H1 (cell line): ENCODE data around the gene TYSND1. TPM values are rescaled to one million over a fixed set of nuclear protein-coding genes. Genes with fewer than 3 reads are reported as not detected.

Experiments used
- CTCF ChIA-PET: fragments of 300-600 bp; sonication (Branson Sonifier 250); formaldehyde crosslinking; loops from one replicate; lab custom pipeline; 2021; ENCODE audit not compliant: partially characterized antibody; lab: Charles Lee
- POLR2A ChIA-PET: fragments of 300-600 bp; sonication (Branson Sonifier 250); formaldehyde crosslinking; loops from one replicate; lab custom pipeline; 2021; ENCODE audit warnings: inconsistent platforms; ENCODE audit not compliant: partially characterized antibody; lab: Charles Lee
- DNase-seq, 2 experiments: peaks; one replicate each; pipeline versions ENCODE4 v3.0.0 to v3.0.0-alpha.2; 2010 to 2022; ENCODE audit warnings: low spot score in 2 of 2, low read depth in 1 of 2, mixed read lengths in 1 of 2
- FAIRE-seq: peaks from 2 replicates; lab custom pipeline; 2011; peaks lifted over from hg19 to GRCh38; lab: Jason Lieb, UNC
- H2AFZ ChIP-seq: 2 replicates; pipeline ENCODE4 v1.8.1; 2012; ENCODE audit warnings: low read length, inconsistent platforms
- H2AK5ac ChIP-seq: 2 replicates; pipeline ENCODE4 v1.6.1; 2013; ENCODE audit warnings: low read depth, low read length
- H2BK120ac ChIP-seq: replicated peaks from 2 replicates; pipeline ENCODE3; 2013; ENCODE audit warnings: low read depth, low read length, inconsistent platforms
- H2BK12ac ChIP-seq: 2 replicates; pipeline ENCODE4 v1.6.1; 2013; ENCODE audit warnings: low read depth, low read length
- H2BK15ac ChIP-seq: 2 replicates; pipeline ENCODE4 v1.6.1; 2013; ENCODE audit warnings: low read length
- H2BK20ac ChIP-seq: 2 replicates; pipeline ENCODE4 v1.6.1; 2013; ENCODE audit warnings: low read length
- H2BK5ac ChIP-seq: 2 replicates; pipeline ENCODE4 v1.6.1; 2013; ENCODE audit warnings: low read depth, low read length
- H3K14ac ChIP-seq: 2 replicates; pipeline ENCODE4 v1.6.1; 2013; ENCODE audit warnings: inconsistent platforms; ENCODE audit not compliant: insufficient read length
- H3K18ac ChIP-seq: 2 replicates; pipeline ENCODE4 v1.6.1; 2013; ENCODE audit warnings: low read length; ENCODE audit errors: extremely low read depth
- H3K23ac ChIP-seq: 2 replicates; pipeline ENCODE4 v1.6.1; 2013; ENCODE audit warnings: inconsistent platforms; ENCODE audit not compliant: insufficient read length
- H3K23me2 ChIP-seq: 2 replicates; pipeline ENCODE4 v1.6.1; 2013; ENCODE audit warnings: low read depth, low read length
- H3K27ac ChIP-seq: 2 replicates; pipeline ENCODE4 v1.6.1; 2011; ENCODE audit warnings: low read depth, low read length, inconsistent platforms
- H3K27me3 ChIP-seq, 4 experiments: replicated peaks in 1 of 4; 1 replicate in 1 of 4; 2 replicates in 3 of 4; pipeline versions ENCODE4 v1.6.1 to v1.8.1; 2011 to 2013; ENCODE audit warnings: low read length in 3 of 4, mild to moderate bottlenecking in 3 of 4, inconsistent platforms in 2 of 4, mixed read lengths in 2 of 4, moderate library complexity in 1 of 4; ENCODE audit not compliant: control insufficient read depth in 3 of 4, insufficient read depth in 3 of 4; ENCODE audit errors: extremely low read depth in 1 of 4
- H3K36me3 ChIP-seq, 4 experiments: 2 replicates each; pipeline versions ENCODE4 v1.6.1 to v1.8.1; 2011 to 2013; ENCODE audit warnings: mild to moderate bottlenecking in 4 of 4, low read length in 3 of 4, moderate library complexity in 2 of 4, control low read depth in 1 of 4, inconsistent platforms in 1 of 4; ENCODE audit not compliant: insufficient read depth in 4 of 4, control insufficient read depth in 2 of 4
- H3K4ac ChIP-seq: replicated peaks from 2 replicates; pipeline ENCODE3; 2013; ENCODE audit warnings: low read length, low read depth, mixed read lengths, inconsistent platforms; ENCODE audit not compliant: insufficient read length
- H3K4me1 ChIP-seq, 4 experiments: replicated peaks in 1 of 4; 1 replicate in 1 of 4; 2 replicates in 3 of 4; pipeline versions ENCODE4 v1.6.1 to v1.8.1; 2011 to 2013; ENCODE audit warnings: low read length in 3 of 4, inconsistent platforms in 2 of 4, mixed read lengths in 1 of 4; ENCODE audit not compliant: insufficient read depth in 4 of 4, control insufficient read depth in 3 of 4
- H3K4me2 ChIP-seq, 2 experiments: 2 replicates each; pipeline versions ENCODE4 v1.6.1 to v1.8.1; 2011 to 2013; ENCODE audit warnings: low read depth in 2 of 2, low read length in 2 of 2, control low read depth in 1 of 2, inconsistent platforms in 1 of 2, mild to moderate bottlenecking in 1 of 2; ENCODE audit not compliant: insufficient read depth in 1 of 2
- H3K4me3 ChIP-seq, 4 experiments: fragments of 200-600, 300-600 bp in 1 of 4; sonication (generic), shearing (Covaris generic), sonication (Bioruptor Twin) in 1 of 4; 2 replicates each; pipeline versions ENCODE4 v1.5.1 to v1.8.1; 2011 to 2016; ENCODE audit warnings: low read length in 4 of 4, low read depth in 3 of 4, control low read depth in 2 of 4, inconsistent platforms in 2 of 4, mild to moderate bottlenecking in 2 of 4, mixed read lengths in 1 of 4, moderate library complexity in 1 of 4; ENCODE audit not compliant: insufficient read depth in 2 of 4; ENCODE audit errors: extremely low read depth in 1 of 4
- H3K56ac ChIP-seq: replicated peaks from 2 replicates; pipeline ENCODE3; 2013; ENCODE audit warnings: low read depth, mild to moderate bottlenecking, mixed read lengths, low read length, inconsistent platforms; ENCODE audit not compliant: insufficient read length
- H3K79me1 ChIP-seq: 2 replicates; pipeline ENCODE4 v1.6.1; 2013; ENCODE audit warnings: low read depth, low read length, control low read depth
- H3K79me2 ChIP-seq, 2 experiments: 2 replicates each; pipeline versions ENCODE4 v1.6.1 to v1.8.1; 2012 to 2013; ENCODE audit warnings: low read length in 2 of 2, mild to moderate bottlenecking in 2 of 2, inconsistent platforms in 1 of 2; ENCODE audit not compliant: insufficient read depth in 2 of 2, control insufficient read depth in 1 of 2
- H3K9ac ChIP-seq, 4 experiments: replicated peaks in 1 of 4; 1 replicate in 1 of 4; 2 replicates in 3 of 4; pipeline versions ENCODE4 v1.6.1 to v1.8.1; 2011 to 2013; ENCODE audit warnings: low read depth in 3 of 4, low read length in 3 of 4, control low read depth in 2 of 4, mild to moderate bottlenecking in 2 of 4, moderate library complexity in 2 of 4, inconsistent platforms in 1 of 4; ENCODE audit errors: extremely low read depth in 1 of 4
- H3K9me3 ChIP-seq, 2 experiments: 2 replicates each; pipeline versions ENCODE4 v1.6.1 to v1.8.1; 2012 to 2013; ENCODE audit warnings: mild to moderate bottlenecking in 2 of 2, moderate library complexity in 2 of 2, control low read depth in 1 of 2, inconsistent platforms in 1 of 2, low read depth in 1 of 2, low read length in 1 of 2, mixed read lengths in 1 of 2; ENCODE audit not compliant: insufficient read depth in 2 of 2
- H4K20me1 ChIP-seq, 2 experiments: replicated peaks in 1 of 2; 2 replicates each; pipeline versions ENCODE3 to v1.8.1; 2011 to 2013; ENCODE audit warnings: inconsistent platforms in 2 of 2, low read length in 2 of 2, mild to moderate bottlenecking in 1 of 2; ENCODE audit not compliant: insufficient read depth in 2 of 2, control insufficient read depth in 1 of 2
- H4K5ac ChIP-seq: 2 replicates; pipeline ENCODE4 v1.6.1; 2013; ENCODE audit warnings: low read length, low read depth, mixed read lengths, inconsistent platforms; ENCODE audit not compliant: insufficient read length
- H4K8ac ChIP-seq: 2 replicates; pipeline ENCODE4 v1.8.0; 2013; ENCODE audit warnings: mild to moderate bottlenecking, moderate library complexity, low read length, inconsistent platforms; ENCODE audit not compliant: insufficient read depth; ENCODE audit errors: extremely low read depth
- H4K91ac ChIP-seq: replicated peaks from 2 replicates; pipeline ENCODE3; 2013; ENCODE audit warnings: low read length, mixed read lengths, inconsistent platforms; ENCODE audit not compliant: insufficient read length
- JUN ChIP-seq: IDR thresholded peaks from 2 replicates; pipeline ENCODE4 v1.6.1; 2011; ENCODE audit warnings: low read depth, mild to moderate bottlenecking, improper control_type of control experiment, low read length
- SP1 ChIP-seq: IDR thresholded peaks from 2 replicates; pipeline ENCODE4 v1.6.1; 2011; ENCODE audit warnings: low read depth, low read length
- TAF1 ChIP-seq: IDR thresholded peaks from 2 replicates; pipeline ENCODE4 v1.6.1; 2011; ENCODE audit warnings: mild to moderate bottlenecking, low read depth, low read length
- YY1 ChIP-seq: IDR thresholded peaks from 2 replicates; pipeline ENCODE4 v1.6.1; 2011; ENCODE audit warnings: low read depth, mild to moderate bottlenecking, low read length
- WGBS, 2 experiments: shearing (Covaris generic) in 1 of 2; methylation state at CpG; one replicate each; pipeline versions ENCODE4 v1.1.6 to v1.1.7; 2013 to 2015; ENCODE audit warnings: low lambda C conversion rate in 2 of 2, mixed read lengths in 2 of 2, inconsistent platforms in 1 of 2, low coverage in 1 of 2, missing lambda C conversion rate in 1 of 2; ENCODE audit not compliant: insufficient replicate concordance in 2 of 2, insufficient coverage in 1 of 2, insufficient read length in 1 of 2; ENCODE audit errors: extremely low coverage in 1 of 2, missing lambda C conversion rate in 1 of 2; 5-methylcytosine and 5-hydroxymethylcytosine counted together
- polyA plus RNA-seq, 7 experiments: library from polyadenylated mRNA; depleted of rRNA in 3 of 7; stranded (reverse) in 5 of 7; unstranded in 2 of 7; fragments of >200 nt in 5 of 7; fragments of 200-250 nt in 2 of 7; gene quantifications; 1 replicate in 5 of 7; 2 replicates in 1 of 7; 4 replicates in 1 of 7; pipeline versions ENCODE4 v1.2.1 to v1.2.3, GENCODE V29; 2011 to 2013; ENCODE audit warnings: missing spikeins in 2 of 7, mixed read lengths in 2 of 7
- total RNA-seq: library from RNA; stranded (reverse); fragmentation: NEBNext Ultra II Directional; extraction: Animal tissue kit (Norgen Biotek cat#: 25700); gene quantifications from 2 replicates; pipeline ENCODE4 v1.2.1, GENCODE V29; 2021

The TYSND1 gene
- total and polyA plus RNA-seq, 2 of the 8 experiments (the other 6 are each of a cell fraction or from before 2014, with no cell fraction given) = 11.9 to 15.0 TPM

- CTCF ChIA-PET = interaction anchor here (1.2 to 9.6 kb wide), 6 partner anchors 9 to 180 kb away, joined by 3 to 90 read pairs (median 8); no protein-coding TSS in a partner anchor
- H3K4me1 ChIP-seq = no peaks in the 10 kb centered on the region; a peak in 1 of 7 replicates
These were observed 52.2 kb downstream of the TYSND1 start for GRCh38 chr10:70094250-70094649.

More at GRCh38 chr10:70094250-70094649, 52.2 kb downstream of the TYSND1 start:
- no peaks in the 10 kb centered on the region; a peak in 1 of 7 replicates for H3K27me3 ChIP-seq
- no peak overlapping the region for H3K4me2 ChIP-seq
- H3K56ac ChIP-seq = no peak overlapping the region
- no peak overlapping the region for H2AK5ac ChIP-seq
- H3K79me1 ChIP-seq = no peaks in the 10 kb centered on the region
- H3K36me3 ChIP-seq = no peaks in the 10 kb centered on the region
- H4K8ac ChIP-seq = no peak overlapping the region
- H2BK20ac ChIP-seq = no peak overlapping the region
- 82% methylated on average over 2 of the region's 2 CpGs; no CpG with 5 or more reads in 1 of the 2 experiments for WGBS, 2 experiments
- no peaks in the 10 kb centered on the region for H3K23me2 ChIP-seq
- no peak for TF ChIP-seq SP1
- no peak for TF ChIP-seq YY1
- TF ChIP-seq TAF1 = no peak
- no peak for TF ChIP-seq JUN
- TF ChIP-seq, all 59 proteins: peak for 0
- Histone ChIP-seq H3K18ac (no peak overlapping the region), H2BK12ac (no peak overlapping the region), H2BK5ac (no peak overlapping the region), H4K5ac (no peak overlapping the region), H3K27ac (no peak overlapping the region), H3K9me3 (no peaks in the 10 kb centered on the region), H2BK15ac (no peak overlapping the region), H3K14ac (no peak overlapping the region), H2BK120ac (no peak overlapping the region), H3K4me3 (no peak overlapping the region), H3K4ac (no peak overlapping the region), H3K9ac (no peak overlapping the region), H3K79me2 (no peaks in the 10 kb centered on the region), H4K91ac (no peak overlapping the region), H4K20me1 (no peaks in the 10 kb centered on the region), H3K23ac (no peak overlapping the region), H2AFZ (no peak overlapping the region)
- POLR2A ChIA-PET = interaction anchor here (1.4 kb wide), 1 partner anchor 13 kb away, joined by 4 read pairs; no protein-coding TSS in a partner anchor
- DNase-seq = no peak
- no peak for FAIRE-seq
